CD4-positive, alpha-beta T cell (primary cell): Measurements from ENCODE around the gene CTNNA2. TPM values are rescaled to one million over a fixed set of nuclear protein-coding genes. Genes with fewer than 3 reads are reported as not detected.

ENCODE experiments used
- ATAC-seq: fragments of 200-7000 bp; cut with Tn5 transposase; one replicate; pipeline ENCODE4 v1.10.0; 2022; ENCODE audit warnings: mild to moderate bottlenecking; ENCODE audit not compliant: poor library complexity
- CTCF ChIA-PET: fragments of 350-600 bp; sonication (Branson Sonifier 250); formaldehyde crosslinking; loops from one replicate; lab custom pipeline; 2021; ENCODE audit warnings: antibody characterized with exemption, inconsistent platforms; lab: Charles Lee
- POLR2A ChIA-PET: fragments of 350-600 bp; sonication (Branson Sonifier 250); formaldehyde crosslinking; loops from one replicate; lab custom pipeline; 2021; ENCODE audit warnings: antibody characterized with exemption, inconsistent platforms; lab: Charles Lee
- DNase-seq, 14 experiments: peaks; one replicate each; pipeline ENCODE4 v3.0.0-alpha.2; 2013 to 2020; ENCODE audit warnings: mixed read lengths in 2 of 14
- H3K27ac ChIP-seq, 2 donors: one replicate each; pipeline versions ENCODE4 v1.5.1 to v1.7.0; 2013; ENCODE audit warnings: low read length in 2 of 2, low read depth in 1 of 2, mild to moderate bottlenecking in 1 of 2
- H3K27me3 ChIP-seq, 2 experiments: 1 replicate in 1 of 2; 2 replicates in 1 of 2; pipeline versions ENCODE4 v1.6.1 to v1.7.0; 2013; ENCODE audit warnings: low read length in 2 of 2, control low read depth in 1 of 2, mild to moderate bottlenecking in 1 of 2, moderate library complexity in 1 of 2; ENCODE audit not compliant: insufficient read depth in 2 of 2, control insufficient read depth in 1 of 2
- H3K36me3 ChIP-seq: one replicate; pipeline ENCODE4 v1.6.1; 2013; ENCODE audit warnings: low read length, control low read depth; ENCODE audit not compliant: insufficient read depth
- H3K4me1 ChIP-seq: one replicate; pipeline ENCODE4 v1.6.1; 2013; ENCODE audit warnings: low read length, control low read depth; ENCODE audit not compliant: insufficient read depth
- H3K4me3 ChIP-seq: one replicate; pipeline ENCODE4 v1.5.1; 2013; ENCODE audit warnings: mild to moderate bottlenecking, low read length, moderate library complexity
- H3K9me3 ChIP-seq, 2 experiments: 1 replicate in 1 of 2; 2 replicates in 1 of 2; pipeline versions ENCODE4 v1.6.1 to v1.7.0; 2013; ENCODE audit warnings: low read length in 2 of 2, mild to moderate bottlenecking in 2 of 2, control low read depth in 1 of 2, moderate library complexity in 1 of 2; ENCODE audit not compliant: control insufficient read depth in 1 of 2, insufficient read depth in 1 of 2
- H3K27ac Mint-ChIP-seq: one replicate; pipeline ENCODE4 v1.8.0; 2020; ENCODE audit warnings: mixed read lengths
- H3K27me3 Mint-ChIP-seq: one replicate; pipeline ENCODE4 v1.8.0; 2021; ENCODE audit warnings: mixed read lengths
- H3K36me3 Mint-ChIP-seq: one replicate; pipeline ENCODE4 v1.8.0; 2021; ENCODE audit warnings: low read depth, mixed read lengths
- H3K4me1 Mint-ChIP-seq: one replicate; pipeline ENCODE4 v1.8.0; 2021; ENCODE audit warnings: low read depth, mixed read lengths
- H3K4me3 Mint-ChIP-seq: one replicate; pipeline ENCODE4 v1.8.0; 2020; ENCODE audit warnings: mild to moderate bottlenecking, mixed read lengths
- H3K9me3 Mint-ChIP-seq: one replicate; pipeline ENCODE4 v1.8.0; 2020; ENCODE audit warnings: mixed read lengths
- CTCF ChIP-seq: fragments of 200-600 bp; IDR thresholded peaks from one replicate; pipeline ENCODE4 v1.8.0; 2022; ENCODE audit warnings: antibody characterized with exemption, mild to moderate bottlenecking
- intact Hi-C, 2 experiments: fragments of 100-400 bp; cut with DNase I in 1 of 2; cut with micrococcal nuclease in 1 of 2; formaldehyde crosslinking; loops; one replicate each; pipeline versions ENCODE4 v1.15.1 to v1.9.0; 2023 to 2025; cut with DNase I, micrococcal nuclease
- total RNA-seq, 174 experiments: library from RNA in 2 of 174; stranded (reverse) in 2 of 174; gene quantifications; one replicate each; pipeline ENCODE4 v1.2.3 and lab custom pipeline; 2021 to 2026

The CTNNA2 gene
- total RNA-seq, 2 experiments from 2014 or later = not detected

- H3K27me3 Mint-ChIP-seq = no peaks in the 10 kb centered on the region
- ChIA-PET CTCF (no interaction called here), POLR2A (no interaction called here)
- no peak overlapping the region for H3K4me3 Mint-ChIP-seq
- H3K4me1 Mint-ChIP-seq = no peaks in the 10 kb centered on the region
- ATAC-seq (no peak), DNase-seq (no peak)
- Histone ChIP-seq H3K4me3 (no peak overlapping the region), H3K27me3 (no peaks in the 10 kb centered on the region), H3K9me3 (no peaks in the 10 kb centered on the region), H3K36me3 (no peaks in the 10 kb centered on the region), H3K4me1 (no peaks in the 10 kb centered on the region), H3K27ac (no peak overlapping the region)
- H3K9me3 Mint-ChIP-seq = peaks cover 4% of the 10 kb centered on the region
- TF ChIP-seq CTCF = no peak
- intact Hi-C loops = no loop called here
- H3K27ac Mint-ChIP-seq = no peak overlapping the region
- no peaks in the 10 kb centered on the region for H3K36me3 Mint-ChIP-seq
Measured at GRCh38 chr2:79993144-79993543, 480.3 kb downstream of the CTNNA2 start.

- Mint-ChIP-seq H3K27ac (no peak overlapping the region), H3K4me1 (no peaks in the 10 kb centered on the region), H3K4me3 (no peak overlapping the region), H3K27me3 (no peaks in the 10 kb centered on the region), H3K9me3 (peaks cover 6% of the 10 kb centered on the region), H3K36me3 (no peaks in the 10 kb centered on the region)
- ChIA-PET POLR2A (no interaction called here), CTCF (no interaction called here)
- Histone ChIP-seq H3K4me3 (no peak overlapping the region), H3K27me3 (no peaks in the 10 kb centered on the region), H3K36me3 (no peaks in the 10 kb centered on the region), H3K27ac (no peak overlapping the region), H3K9me3 (no peaks in the 10 kb centered on the region), H3K4me1 (no peaks in the 10 kb centered on the region)
- intact Hi-C loops = no loop called here
- DNase-seq (no peak), ATAC-seq (no peak)
- TF ChIP-seq CTCF = no peak
Measured at GRCh38 chr2:79994161-79994560, 481.3 kb downstream of the CTNNA2 start.

- TF ChIP-seq CTCF = no peak
- Histone ChIP-seq H3K27ac (no peak overlapping the region), H3K36me3 (no peaks in the 10 kb centered on the region), H3K9me3 (no peaks in the 10 kb centered on the region), H3K27me3 (no peaks in the 10 kb centered on the region), H3K4me3 (no peak overlapping the region), H3K4me1 (no peaks in the 10 kb centered on the region)
- H3K4me3 Mint-ChIP-seq = no peak overlapping the region
- no peak overlapping the region for H3K27ac Mint-ChIP-seq
- no peaks in the 10 kb centered on the region for H3K27me3 Mint-ChIP-seq
- POLR2A ChIA-PET = no interaction called here
- ATAC-seq (no peak), DNase-seq (no peak)
- CTCF ChIA-PET = no interaction called here
- intact Hi-C loops = no loop called here
- H3K36me3 Mint-ChIP-seq = no peaks in the 10 kb centered on the region
- H3K4me1 Mint-ChIP-seq = no peaks in the 10 kb centered on the region
- H3K9me3 Mint-ChIP-seq = peaks cover 3% of the 10 kb centered on the region
Measured at GRCh38 chr2:79994965-79995364, 482.1 kb downstream of the CTNNA2 start.
